ENCODE results near the gene AK6. TPM values are rescaled to one million over a fixed set of nuclear protein-coding genes. Genes with fewer than 3 reads are reported as not detected.

Gene AK6
- total and polyA plus RNA-seq, 10 of the 15 experiments (the other 5 are each of a cell fraction or from before 2014, with no cell fraction given): 45.2 to 446 (median 86.6) TPM

GRCh38 chr5:69364414-69364813 is 4.9 kb downstream of the AK6 start:
- H3K27me3 ChIP-seq (replicated peaks in 1 of 2; ENCODE audit: control insufficient read depth in 2 of 2, insufficient read depth in 2 of 2, low read length in 1 of 2): no peaks in the 10 kb centered on the region
- POLR2A ChIA-PET: no interaction called here
- no peak overlapping the region for H3K4me2 ChIP-seq (ENCODE audit: control insufficient read depth, insufficient read depth)
- BruUV-seq (replicated peaks): no TSS peak
- no peak for FAIRE-seq
- WGBS (ENCODE audit: insufficient coverage, insufficient replicate concordance, low lambda C conversion rate, missing lambda C conversion rate): 69% methylated on average over 3 of the region's 3 CpGs
- DNase-seq (ENCODE audit: low read depth, low spot score): no peak
- intact Hi-C loops (cut with micrococcal nuclease; ENCODE audit: unreplicated experiment) (loop anchor here (10.0 kb wide), 3 partner anchors 100 to 200 kb away; partner anchors contain the start of genes CCNB1 and CDK7), in situ Hi-C loops (cut with MboI) (no loop called here)
- H3K9ac ChIP-seq (ENCODE audit: control insufficient read depth, insufficient read depth, low read length): no peak overlapping the region
- RAD21 ChIA-PET (ENCODE audit: unreplicated experiment): no interaction called here
- H3K9me3 ChIP-seq (replicated peaks; ENCODE audit: control insufficient read depth, insufficient read depth, low read length): no peaks in the 10 kb centered on the region
- peaks cover 53% of the 10 kb centered on the region for H3K79me2 ChIP-seq (ENCODE audit: control insufficient read depth, insufficient read depth, low read length)
- SMC1A ChIA-PET (ENCODE audit: uncharacterized antibody, unreplicated experiment): interaction anchor here (1.5 kb wide), 1 partner anchor 10 kb away, joined by 3 read pairs; no protein-coding TSS in a partner anchor
- H3K36me3 ChIP-seq (ENCODE audit: control insufficient read depth in 2 of 2, insufficient read depth in 2 of 2, low read length in 1 of 2): peaks cover 0 to 22% of the 10 kb centered on the region in 2 experiments; a peak in 3 of 4 replicates
- ATAC-seq: peak; percentile 55
- CTCF ChIA-PET: no interaction called here
- H2AFZ ChIP-seq (ENCODE audit: control insufficient read depth, low read depth, low read length): no peak overlapping the region
- no peaks in the 10 kb centered on the region for H4K20me1 ChIP-seq (ENCODE audit: control insufficient read depth, insufficient read depth)
- no peak overlapping the region for H3K4me3 ChIP-seq
- H3K4me1 ChIP-seq (ENCODE audit: control insufficient read depth, insufficient read depth, low read length): no peaks in the 10 kb centered on the region
- H3K27ac ChIP-seq (ENCODE audit: control insufficient read depth, insufficient read depth): no peak overlapping the region
- TF ChIP-seq ZBTB33 (IDR thresholded peaks at IDR 0.05) (no peak), CREM (IDR thresholded peaks at IDR 0.05; ENCODE audit: low read depth) (0 out of 2 replicates have a peak, but pooled peaks have one; percentile 18), MTA3 (IDR thresholded peaks at IDR 0.05; ENCODE audit: borderline replicate concordance, low read length) (no peak), TAF1 (IDR thresholded peaks at IDR 0.05; ENCODE audit: borderline replicate concordance, low read depth, low read length) (no peak), FOS (IDR thresholded peaks at IDR 0.05; ENCODE audit: borderline replicate concordance, extremely low read depth, insufficient read length) (no peak), PML (IDR thresholded peaks at IDR 0.05; ENCODE audit: low read length) (no peak), HDAC2 (IDR thresholded peaks at IDR 0.05) (no peak), BCL11A (IDR thresholded peaks at IDR 0.05; ENCODE audit: low read depth, low read length) (no peak), ZNF384 (IDR thresholded peaks at IDR 0.05; ENCODE audit: borderline replicate concordance, low read depth, low read length) (no peak), FOXK2 (IDR thresholded peaks at IDR 0.05) (no peak), PKNOX1 (IDR thresholded peaks at IDR 0.05) (0 out of 2 replicates have a peak, but pooled peaks have one; percentile 23), KLF5 (IDR thresholded peaks at IDR 0.05; ENCODE audit: partially characterized antibody) (no peak), NR2C2 (IDR thresholded peaks at IDR 0.05; ENCODE audit: borderline replicate concordance, control insufficient read depth, insufficient read length, low read depth) (no peak), DPF2 (IDR thresholded peaks at IDR 0.05) (no peak), CREB1 (IDR thresholded peaks at IDR 0.05; ENCODE audit: low read depth) (peak; percentile 44; the same call in 1 of the 2 replicates), TBL1XR1 (IDR thresholded peaks at IDR 0.05; ENCODE audit: low read depth, low read length) (no peak)
- TF ChIP-seq, protein P1, sequence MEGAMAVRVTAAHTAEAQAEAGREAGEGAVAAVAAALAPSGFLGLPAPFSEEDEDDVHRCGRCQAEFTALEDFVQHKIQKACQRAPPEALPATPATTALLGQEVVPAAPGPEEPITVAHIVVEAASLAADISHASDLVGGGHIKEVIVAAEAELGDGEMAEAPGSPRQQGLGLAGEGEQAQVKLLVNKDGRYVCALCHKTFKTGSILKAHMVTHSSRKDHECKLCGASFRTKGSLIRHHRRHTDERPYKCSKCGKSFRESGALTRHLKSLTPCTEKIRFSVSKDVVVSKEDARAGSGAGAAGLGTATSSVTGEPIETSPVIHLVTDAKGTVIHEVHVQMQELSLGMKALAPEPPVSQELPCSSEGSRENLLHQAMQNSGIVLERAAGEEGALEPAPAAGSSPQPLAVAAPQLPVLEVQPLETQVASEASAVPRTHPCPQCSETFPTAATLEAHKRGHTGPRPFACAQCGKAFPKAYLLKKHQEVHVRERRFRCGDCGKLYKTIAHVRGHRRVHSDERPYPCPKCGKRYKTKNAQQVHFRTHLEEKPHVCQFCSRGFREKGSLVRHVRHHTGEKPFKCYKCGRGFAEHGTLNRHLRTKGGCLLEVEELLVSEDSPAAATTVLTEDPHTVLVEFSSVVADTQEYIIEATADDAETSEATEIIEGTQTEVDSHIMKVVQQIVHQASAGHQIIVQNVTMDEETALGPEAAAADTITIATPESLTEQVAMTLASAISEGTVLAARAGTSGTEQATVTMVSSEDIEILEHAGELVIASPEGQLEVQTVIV (IDR thresholded peaks at IDR 0.05; ENCODE audit: borderline replicate concordance, partially characterized antibody): no peak
- TF ChIP-seq, protein P2, sequence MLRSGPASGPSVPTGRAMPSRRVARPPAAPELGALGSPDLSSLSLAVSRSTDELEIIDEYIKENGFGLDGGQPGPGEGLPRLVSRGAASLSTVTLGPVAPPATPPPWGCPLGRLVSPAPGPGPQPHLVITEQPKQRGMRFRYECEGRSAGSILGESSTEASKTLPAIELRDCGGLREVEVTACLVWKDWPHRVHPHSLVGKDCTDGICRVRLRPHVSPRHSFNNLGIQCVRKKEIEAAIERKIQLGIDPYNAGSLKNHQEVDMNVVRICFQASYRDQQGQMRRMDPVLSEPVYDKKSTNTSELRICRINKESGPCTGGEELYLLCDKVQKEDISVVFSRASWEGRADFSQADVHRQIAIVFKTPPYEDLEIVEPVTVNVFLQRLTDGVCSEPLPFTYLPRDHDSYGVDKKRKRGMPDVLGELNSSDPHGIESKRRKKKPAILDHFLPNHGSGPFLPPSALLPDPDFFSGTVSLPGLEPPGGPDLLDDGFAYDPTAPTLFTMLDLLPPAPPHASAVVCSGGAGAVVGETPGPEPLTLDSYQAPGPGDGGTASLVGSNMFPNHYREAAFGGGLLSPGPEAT (IDR thresholded peaks at IDR 0.05; ENCODE audit: low read depth): no peak

All from GM12878 (cell line).